SK-N-SH treated with all-trans-retinoic acid at 6 μM for 48 hours (cell line): ENCODE data around the gene OTOG.

Source experiments
- CSDC2 ChIP-seq: fragments of 250-450 bp; sonication (Bioruptor Pico); IDR thresholded peaks from 2 replicates; pipeline ENCODE4 v1.5.0; 2020; ENCODE audit warnings: mild to moderate bottlenecking, moderate library complexity
- PPARA ChIP-seq: fragments of 250-450 bp; sonication (Bioruptor Pico); IDR thresholded peaks from 2 replicates; pipeline ENCODE4 v1.5.0; 2020; ENCODE audit warnings: mild to moderate bottlenecking, borderline replicate concordance
- RARB ChIP-seq: fragments of 250-450 bp; sonication (Bioruptor Pico); IDR thresholded peaks from 2 replicates; pipeline ENCODE4 v1.8.0; 2021; ENCODE audit warnings: mild to moderate bottlenecking, moderate library complexity
- TOX ChIP-seq: fragments of 250-450 bp; sonication (Bioruptor Pico); IDR thresholded peaks from 2 replicates; pipeline ENCODE4 v1.8.0; 2021; ENCODE audit warnings: mild to moderate bottlenecking, moderate library complexity, borderline replicate concordance
- ZFP30 ChIP-seq: fragments of 450-650 bp; formaldehyde crosslinking; IDR thresholded peaks from 2 replicates; pipeline ENCODE4 v1.5.0; 2022; ENCODE audit warnings: mild to moderate bottlenecking, moderate library complexity
- TF ChIP-seq, protein P1 (sequence below): fragments of 250-450 bp; sonication (Bioruptor Pico); IDR thresholded peaks from 2 replicates; pipeline ENCODE4 v1.8.0; 2020; ENCODE audit warnings: mild to moderate bottlenecking, moderate library complexity, borderline replicate concordance
- TF ChIP-seq, protein P2 (sequence below): fragments of 250-450 bp; sonication (Bioruptor Pico); IDR thresholded peaks from 2 replicates; pipeline ENCODE4 v1.5.1; 2020; ENCODE audit warnings: low read depth, mild to moderate bottlenecking, moderate library complexity

DNA sequence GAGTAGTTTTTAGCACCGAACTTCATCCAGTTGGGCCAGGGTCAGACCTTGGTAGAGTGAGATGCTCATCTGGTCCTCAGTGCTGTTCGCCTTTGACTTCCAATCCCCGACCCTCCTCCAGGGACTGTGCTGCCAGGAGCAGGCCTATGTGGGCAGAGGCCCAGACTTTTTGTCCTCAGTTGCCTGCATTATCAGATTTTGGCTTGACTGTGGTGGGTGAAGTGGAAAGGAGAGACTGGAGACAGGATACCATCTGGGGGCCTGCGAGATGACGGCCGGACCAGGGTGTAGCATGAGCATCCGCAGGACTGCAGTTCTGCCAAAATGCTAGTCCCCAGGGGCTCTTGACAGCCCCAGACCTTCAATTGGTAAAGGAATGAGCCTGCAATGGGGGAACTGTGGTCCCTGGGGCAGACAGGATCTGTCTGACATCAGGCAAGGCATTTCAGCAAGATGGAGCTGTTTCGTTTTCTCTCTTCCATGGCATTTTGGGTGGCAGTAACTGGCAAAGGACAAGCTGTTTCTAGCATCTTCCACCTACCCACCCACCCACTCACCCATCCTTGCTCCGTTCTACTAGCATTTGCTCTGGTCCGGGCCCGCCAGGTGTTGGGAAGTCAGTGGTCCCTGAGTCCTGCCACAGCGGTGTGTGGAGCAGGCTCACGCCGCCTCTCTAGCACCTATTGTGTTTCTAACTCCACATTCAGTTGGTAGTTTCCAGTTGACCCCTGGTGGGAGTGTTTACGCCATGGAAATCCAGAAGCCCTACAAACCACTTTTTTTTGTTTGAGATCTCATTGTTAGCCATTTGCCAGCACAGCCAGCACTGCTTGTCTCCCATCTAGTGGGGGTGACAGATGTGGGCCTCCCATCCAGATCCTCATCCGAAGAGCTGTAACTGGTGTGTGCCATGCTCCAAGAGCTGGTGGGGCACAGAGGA is 53.5 kb downstream of the OTOG start:
- TF ChIP-seq TOX (CRISPR knock-in tag) (no peak), ZFP30 (CRISPR knock-in tag) (no peak), CSDC2 (no peak), RARB (CRISPR knock-in tag) (no peak), PPARA (CRISPR knock-in tag) (no peak)
- TF ChIP-seq, protein P1, sequence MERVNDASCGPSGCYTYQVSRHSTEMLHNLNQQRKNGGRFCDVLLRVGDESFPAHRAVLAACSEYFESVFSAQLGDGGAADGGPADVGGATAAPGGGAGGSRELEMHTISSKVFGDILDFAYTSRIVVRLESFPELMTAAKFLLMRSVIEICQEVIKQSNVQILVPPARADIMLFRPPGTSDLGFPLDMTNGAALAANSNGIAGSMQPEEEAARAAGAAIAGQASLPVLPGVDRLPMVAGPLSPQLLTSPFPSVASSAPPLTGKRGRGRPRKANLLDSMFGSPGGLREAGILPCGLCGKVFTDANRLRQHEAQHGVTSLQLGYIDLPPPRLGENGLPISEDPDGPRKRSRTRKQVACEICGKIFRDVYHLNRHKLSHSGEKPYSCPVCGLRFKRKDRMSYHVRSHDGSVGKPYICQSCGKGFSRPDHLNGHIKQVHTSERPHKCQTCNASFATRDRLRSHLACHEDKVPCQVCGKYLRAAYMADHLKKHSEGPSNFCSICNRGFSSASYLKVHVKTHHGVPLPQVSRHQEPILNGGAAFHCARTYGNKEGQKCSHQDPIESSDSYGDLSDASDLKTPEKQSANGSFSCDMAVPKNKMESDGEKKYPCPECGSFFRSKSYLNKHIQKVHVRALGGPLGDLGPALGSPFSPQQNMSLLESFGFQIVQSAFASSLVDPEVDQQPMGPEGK, result no peak
- TF ChIP-seq, protein P2, sequence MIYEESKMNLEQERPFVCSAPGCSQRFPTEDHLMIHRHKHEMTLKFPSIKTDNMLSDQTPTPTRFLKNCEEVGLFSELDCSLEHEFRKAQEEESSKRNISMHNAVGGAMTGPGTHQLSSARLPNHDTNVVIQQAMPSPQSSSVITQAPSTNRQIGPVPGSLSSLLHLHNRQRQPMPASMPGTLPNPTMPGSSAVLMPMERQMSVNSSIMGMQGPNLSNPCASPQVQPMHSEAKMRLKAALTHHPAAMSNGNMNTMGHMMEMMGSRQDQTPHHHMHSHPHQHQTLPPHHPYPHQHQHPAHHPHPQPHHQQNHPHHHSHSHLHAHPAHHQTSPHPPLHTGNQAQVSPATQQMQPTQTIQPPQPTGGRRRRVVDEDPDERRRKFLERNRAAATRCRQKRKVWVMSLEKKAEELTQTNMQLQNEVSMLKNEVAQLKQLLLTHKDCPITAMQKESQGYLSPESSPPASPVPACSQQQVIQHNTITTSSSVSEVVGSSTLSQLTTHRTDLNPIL (CRISPR knock-in tag), result no peak
